22Rv1 (cell line): ENCODE data around the gene MORC3.

Source experiments
- ZFX ChIP-seq: fragments of 450-650 bp; IDR thresholded peaks from 2 replicates; pipeline ENCODE4 v1.6.1; 2017; ENCODE audit warnings: antibody characterized with exemption, borderline replicate concordance
- TF ChIP-seq, protein P1 (sequence below): fragments of 450-650 bp; IDR thresholded peaks from 2 replicates; pipeline ENCODE4 v1.5.1; 2017; ENCODE audit warnings: mild to moderate bottlenecking

DNA sequence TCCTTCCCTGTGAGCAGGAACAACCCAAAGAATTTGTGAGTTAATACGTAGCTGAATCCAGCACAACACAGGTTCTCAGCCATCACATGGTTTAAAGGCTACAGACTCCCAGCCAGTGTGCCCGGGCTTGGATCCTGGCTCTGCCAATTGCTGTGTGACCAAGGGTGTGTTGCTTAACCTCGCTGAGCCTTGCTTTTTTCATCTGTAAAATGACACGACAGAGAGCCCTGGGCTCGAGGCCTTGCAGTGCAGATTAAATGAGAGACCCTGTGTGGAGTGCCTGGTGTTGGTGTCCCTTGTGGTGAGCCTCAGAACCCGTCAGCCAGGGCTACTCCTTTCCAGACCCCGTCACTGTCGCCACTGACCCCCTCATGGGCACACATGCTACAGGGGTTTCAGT lies 104.6 kb downstream of the MORC3 start:
- TF ChIP-seq, protein P1, sequence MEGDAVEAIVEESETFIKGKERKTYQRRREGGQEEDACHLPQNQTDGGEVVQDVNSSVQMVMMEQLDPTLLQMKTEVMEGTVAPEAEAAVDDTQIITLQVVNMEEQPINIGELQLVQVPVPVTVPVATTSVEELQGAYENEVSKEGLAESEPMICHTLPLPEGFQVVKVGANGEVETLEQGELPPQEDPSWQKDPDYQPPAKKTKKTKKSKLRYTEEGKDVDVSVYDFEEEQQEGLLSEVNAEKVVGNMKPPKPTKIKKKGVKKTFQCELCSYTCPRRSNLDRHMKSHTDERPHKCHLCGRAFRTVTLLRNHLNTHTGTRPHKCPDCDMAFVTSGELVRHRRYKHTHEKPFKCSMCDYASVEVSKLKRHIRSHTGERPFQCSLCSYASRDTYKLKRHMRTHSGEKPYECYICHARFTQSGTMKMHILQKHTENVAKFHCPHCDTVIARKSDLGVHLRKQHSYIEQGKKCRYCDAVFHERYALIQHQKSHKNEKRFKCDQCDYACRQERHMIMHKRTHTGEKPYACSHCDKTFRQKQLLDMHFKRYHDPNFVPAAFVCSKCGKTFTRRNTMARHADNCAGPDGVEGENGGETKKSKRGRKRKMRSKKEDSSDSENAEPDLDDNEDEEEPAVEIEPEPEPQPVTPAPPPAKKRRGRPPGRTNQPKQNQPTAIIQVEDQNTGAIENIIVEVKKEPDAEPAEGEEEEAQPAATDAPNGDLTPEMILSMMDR, result no peak
- TF ChIP-seq ZFX, result no peak
